Tibial artery (tissue), 4 donors: ENCODE results near the gene CCDC186.

Source experiments
- DNase-seq, 2 donors: peaks; one replicate each; pipeline ENCODE4 v3.0.0-alpha.2; 2019
- H3K27ac ChIP-seq, 2 donors: fragments of 200-600 bp; sonication (generic) in 1 of 2; 1 replicate in 1 of 2; 2 replicates in 1 of 2; pipeline ENCODE4 v1.5.1; 2018 to 2019; ENCODE audit warnings: mild to moderate bottlenecking in 1 of 2
- H3K27me3 ChIP-seq, 2 donors: fragments of 200-600 bp; sonication (generic) in 1 of 2; one replicate each; pipeline versions ENCODE4 v1.5.1 to v1.6.0; 2016 to 2019
- H3K36me3 ChIP-seq, 3 donors: fragments of 200-600 bp; sonication (generic) in 2 of 3; one replicate each; pipeline ENCODE4 v1.5.1; 2016 to 2019; ENCODE audit warnings: mild to moderate bottlenecking in 2 of 3
- H3K4me1 ChIP-seq, 4 donors: fragments of 200-600 bp; sonication (generic) in 2 of 4; 1 replicate in 3 of 4; 2 replicates in 1 of 4; pipeline ENCODE4 v1.5.1; 2016 to 2019
- H3K4me3 ChIP-seq, 2 donors: fragments of 200-600 bp; sonication (generic) in 1 of 2; 1 replicate in 1 of 2; 2 replicates in 1 of 2; pipeline ENCODE4 v1.5.1; 2018 to 2019; ENCODE audit warnings: mild to moderate bottlenecking in 2 of 2
- H3K9me3 ChIP-seq, 3 donors: fragments of 200-600 bp; sonication (generic) in 1 of 3; one replicate each; pipeline ENCODE4 v1.5.1; 2016 to 2019
- intact Hi-C: fragments of 100-400 bp; cut with DNase I; formaldehyde crosslinking; loops from one replicate; pipeline ENCODE4 v1.15.0; 2023; ENCODE audit warnings: low total_unique reads
- TF ChIP-seq, protein P1 (sequence below), 2 experiments: fragments of 200-600 bp in 1 of 2; fragments of 450-650 bp in 1 of 2; IDR thresholded peaks; one replicate each; pipeline ENCODE4 v1.5.1; 2017 to 2019; ENCODE audit warnings: antibody characterized with exemption in 2 of 2, mild to moderate bottlenecking in 1 of 2, moderate library complexity in 1 of 2

CCDC186 gene

DNA sequence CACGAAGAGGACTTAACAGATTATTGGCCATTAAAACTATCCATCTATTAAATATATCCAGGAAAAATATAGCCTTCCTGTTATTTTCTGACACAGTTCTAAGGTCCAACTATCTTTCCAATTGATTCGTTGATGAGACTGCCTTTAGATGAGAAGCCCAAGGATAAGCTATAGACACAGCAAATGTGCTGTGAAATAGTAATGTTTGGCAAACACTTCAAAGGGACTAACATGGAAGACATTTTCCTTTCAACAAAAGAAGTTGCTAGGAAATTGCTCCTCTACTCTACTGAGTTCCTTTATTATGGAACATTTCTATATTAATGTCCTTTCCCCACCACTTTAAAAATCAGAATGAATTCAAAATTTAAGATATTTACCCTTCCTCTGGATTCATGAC, 38.5 kb downstream of the CCDC186 start:
- intact Hi-C loops: no loop called here
- DNase-seq: no peak
- H3K4me1 ChIP-seq: no peaks in the 10 kb centered on the region
- peaks cover 42 to 70% (median 64%) of the 10 kb centered on the region in 3 donors for H3K36me3 ChIP-seq
- H3K27ac ChIP-seq: no peak overlapping the region
- TF ChIP-seq, protein P1, sequence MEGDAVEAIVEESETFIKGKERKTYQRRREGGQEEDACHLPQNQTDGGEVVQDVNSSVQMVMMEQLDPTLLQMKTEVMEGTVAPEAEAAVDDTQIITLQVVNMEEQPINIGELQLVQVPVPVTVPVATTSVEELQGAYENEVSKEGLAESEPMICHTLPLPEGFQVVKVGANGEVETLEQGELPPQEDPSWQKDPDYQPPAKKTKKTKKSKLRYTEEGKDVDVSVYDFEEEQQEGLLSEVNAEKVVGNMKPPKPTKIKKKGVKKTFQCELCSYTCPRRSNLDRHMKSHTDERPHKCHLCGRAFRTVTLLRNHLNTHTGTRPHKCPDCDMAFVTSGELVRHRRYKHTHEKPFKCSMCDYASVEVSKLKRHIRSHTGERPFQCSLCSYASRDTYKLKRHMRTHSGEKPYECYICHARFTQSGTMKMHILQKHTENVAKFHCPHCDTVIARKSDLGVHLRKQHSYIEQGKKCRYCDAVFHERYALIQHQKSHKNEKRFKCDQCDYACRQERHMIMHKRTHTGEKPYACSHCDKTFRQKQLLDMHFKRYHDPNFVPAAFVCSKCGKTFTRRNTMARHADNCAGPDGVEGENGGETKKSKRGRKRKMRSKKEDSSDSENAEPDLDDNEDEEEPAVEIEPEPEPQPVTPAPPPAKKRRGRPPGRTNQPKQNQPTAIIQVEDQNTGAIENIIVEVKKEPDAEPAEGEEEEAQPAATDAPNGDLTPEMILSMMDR (IDR thresholded peaks at IDR 0.05): no peak
- no peak overlapping the region for H3K4me3 ChIP-seq
- no peaks in the 10 kb centered on the region for H3K27me3 ChIP-seq
- no peaks in the 10 kb centered on the region for H3K9me3 ChIP-seq

DNA sequence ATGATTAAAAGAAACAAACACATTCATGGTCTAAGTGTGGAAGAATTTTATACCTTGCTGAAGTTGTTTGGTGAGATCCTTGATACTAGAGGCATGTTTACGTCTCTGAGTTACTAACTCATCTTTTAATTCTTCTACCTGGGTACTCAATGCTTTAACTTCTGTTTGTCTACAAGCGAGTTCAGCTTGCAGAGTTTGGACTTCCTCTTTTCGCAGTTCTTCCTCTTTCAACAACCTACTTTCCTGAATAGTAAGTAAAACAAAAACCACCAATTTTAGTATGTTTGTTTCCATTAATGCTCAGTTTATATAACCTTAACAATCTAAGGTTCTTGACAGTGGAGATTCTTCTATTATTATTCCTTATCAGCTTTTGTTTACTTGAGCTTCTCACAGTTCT, 42.9 kb downstream of the CCDC186 start:
- H3K4me3 ChIP-seq: no peak overlapping the region
- H3K27ac ChIP-seq: no peak overlapping the region
- TF ChIP-seq, protein P1 (IDR thresholded peaks at IDR 0.05): no peak
- H3K27me3 ChIP-seq: no peaks in the 10 kb centered on the region
- H3K9me3 ChIP-seq: no peaks in the 10 kb centered on the region
- H3K4me1 ChIP-seq: no peaks in the 10 kb centered on the region
- DNase-seq: no peak
- H3K36me3 ChIP-seq: peaks cover 73 to 93% (median 93%) of the 10 kb centered on the region in 3 donors
- intact Hi-C loops: no loop called here

DNA sequence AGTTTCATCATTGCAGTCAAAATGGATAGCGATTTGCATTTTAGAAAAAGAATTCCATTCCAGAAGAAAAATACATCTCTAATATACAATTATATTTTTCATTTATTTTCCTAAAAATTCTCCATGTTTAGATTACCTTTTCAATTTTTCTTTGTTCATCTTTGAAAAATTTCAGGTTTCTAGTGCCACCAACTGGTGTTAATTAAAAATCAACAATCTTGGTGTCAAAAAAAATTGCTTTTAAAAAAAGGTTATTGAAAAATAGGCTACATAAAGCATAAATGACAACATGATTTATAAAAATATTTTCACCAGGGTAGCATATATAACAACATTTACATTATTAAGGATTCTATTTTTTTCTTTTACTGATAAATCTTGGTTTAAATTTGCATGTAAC, 53.0 kb downstream of the CCDC186 start:
- H3K4me1 ChIP-seq: peaks cover 0 to 6% (median 0%) of the 10 kb centered on the region in 4 donors
- H3K36me3 ChIP-seq: peaks cover 27 to 43% (median 32%) of the 10 kb centered on the region in 3 donors
- no peaks in the 10 kb centered on the region for H3K9me3 ChIP-seq
- H3K27ac ChIP-seq: no peak overlapping the region
- DNase-seq: no peak
- no peaks in the 10 kb centered on the region for H3K27me3 ChIP-seq
- TF ChIP-seq, protein P1 (IDR thresholded peaks at IDR 0.05): no peak
- intact Hi-C loops: no loop called here
- no peak overlapping the region for H3K4me3 ChIP-seq

DNA sequence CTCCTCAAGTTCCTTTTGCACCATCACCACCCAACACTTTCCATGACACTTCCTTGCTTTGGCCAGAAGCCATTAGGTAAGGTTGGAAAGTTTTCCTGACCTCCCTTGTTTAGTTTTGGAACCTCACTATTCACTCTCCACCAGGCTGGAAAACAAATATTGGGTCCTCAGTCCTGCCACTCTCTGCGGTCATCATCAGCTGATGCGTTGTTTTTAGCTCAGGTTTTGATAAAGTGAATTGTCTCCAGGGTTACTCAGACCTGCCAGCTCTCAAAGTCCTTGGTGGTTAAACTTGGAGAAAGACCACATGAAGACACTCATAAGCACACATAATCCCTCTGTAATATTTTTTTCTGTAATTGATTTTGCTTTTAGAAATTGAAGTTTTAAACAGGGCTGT, 55.5 kb downstream of the CCDC186 start:
- peaks cover 7 to 18% (median 8%) of the 10 kb centered on the region in 3 donors for H3K36me3 ChIP-seq
- no peak overlapping the region for H3K4me3 ChIP-seq
- peaks cover 0 to 7% (median 0%) of the 10 kb centered on the region in 4 donors for H3K4me1 ChIP-seq
- intact Hi-C loops: no loop called here
- no peaks in the 10 kb centered on the region for H3K27me3 ChIP-seq
- no peak overlapping the region for H3K27ac ChIP-seq
- TF ChIP-seq, protein P1 (IDR thresholded peaks at IDR 0.05): no peak
- no peak for DNase-seq
- no peaks in the 10 kb centered on the region for H3K9me3 ChIP-seq

DNA sequence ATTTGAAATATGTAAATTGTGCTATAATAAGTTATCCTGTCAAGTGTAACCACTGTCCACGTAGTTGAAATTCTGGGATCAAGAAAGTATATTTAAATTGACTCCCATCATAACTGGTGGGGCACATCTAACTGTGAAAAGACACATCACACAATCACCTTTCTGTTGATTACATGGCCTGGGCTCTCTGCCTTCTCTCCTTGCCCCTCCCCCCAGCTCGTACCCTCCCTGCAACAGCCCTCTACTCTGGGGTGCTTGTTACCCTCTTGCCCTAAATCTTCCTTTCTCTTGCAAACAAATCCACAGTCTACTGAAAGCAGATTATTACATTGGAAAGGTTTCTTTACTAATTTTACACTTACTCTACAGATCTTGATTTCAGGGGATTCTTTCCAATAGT, 56.3 kb downstream of the CCDC186 start:
- DNase-seq: no peak
- TF ChIP-seq, protein P1 (IDR thresholded peaks at IDR 0.05): no peak
- Histone ChIP-seq H3K9me3 (no peaks in the 10 kb centered on the region), H3K36me3 (peaks cover 5 to 15% (median 6%) of the 10 kb centered on the region in 3 donors), H3K4me3 (no peak overlapping the region), H3K27ac (no peak overlapping the region), H3K27me3 (no peaks in the 10 kb centered on the region), H3K4me1 (peaks cover 0 to 7% (median 0%) of the 10 kb centered on the region in 4 donors)
- intact Hi-C loops: no loop called here
